ENCODE data around the gene ITPR2.

Gene ITPR2

DNA sequence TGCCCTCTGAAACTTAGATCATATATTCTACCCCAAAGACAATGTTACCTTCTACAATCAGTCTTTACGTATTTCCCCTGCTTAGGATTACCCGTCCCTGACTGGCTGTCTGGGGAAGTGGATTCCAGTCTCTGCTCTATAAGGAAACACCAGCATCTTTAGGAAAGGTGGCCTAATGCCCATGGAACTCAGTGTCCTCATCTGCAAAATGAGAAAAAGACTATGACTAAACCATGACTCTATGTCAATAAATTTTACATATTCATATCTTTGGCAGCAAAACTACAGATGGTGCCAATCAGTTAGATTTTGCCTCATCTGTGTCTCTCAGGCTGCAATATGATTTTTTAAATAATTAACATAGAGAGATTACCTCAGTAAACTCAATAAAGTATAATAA, 133.8 kb downstream of the ITPR2 start:
- no peaks in the 10 kb centered on the region for H3K79me2 ChIP-seq (ENCODE audit: insufficient read depth, low read length)
- H3K4me2 ChIP-seq (ENCODE audit: low read length) = no peak overlapping the region

DNA sequence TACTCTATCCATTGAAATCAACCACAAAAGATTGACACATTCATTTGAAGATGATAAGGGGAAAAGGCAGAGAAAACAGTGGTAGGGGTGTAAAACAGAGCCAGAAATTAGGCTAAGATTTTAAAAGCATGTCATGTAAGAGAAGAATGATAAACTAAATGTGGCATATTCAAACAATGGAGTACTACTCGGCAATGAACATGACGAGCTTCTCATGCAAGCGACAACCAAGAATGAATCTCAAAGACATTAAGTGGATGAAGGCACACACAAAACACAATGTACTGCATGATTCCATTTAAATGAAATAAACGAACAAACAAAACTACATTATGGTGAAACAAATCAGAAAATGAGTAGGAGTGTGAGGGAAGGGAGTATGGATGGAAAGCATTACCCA, 134.8 kb downstream of the ITPR2 start:
- Histone ChIP-seq H3K36me3 (ENCODE audit: insufficient read depth, low read length) (peaks cover 56% of the 10 kb centered on the region), H3K79me2 (ENCODE audit: insufficient read depth, low read length) (no peaks in the 10 kb centered on the region), H3F3A (ENCODE audit: insufficient read depth, low read length) (no peaks in the 10 kb centered on the region), H3K27me3 (ENCODE audit: insufficient read depth, low read length) (no peaks in the 10 kb centered on the region), H3K9me2 (ENCODE audit: low read depth, low read length) (no peaks in the 10 kb centered on the region), H4K20me1 (ENCODE audit: insufficient read depth, low read length) (no peaks in the 10 kb centered on the region), H3K4me3 (ENCODE audit: low read depth, low read length, poor library complexity, severe bottlenecking) (no peak overlapping the region), H3K4me2 (ENCODE audit: low read length) (no peak overlapping the region), H3K9ac (ENCODE audit: low read length) (no peak overlapping the region), H3K4me1 (ENCODE audit: insufficient read depth, low read length, severe bottlenecking) (no peaks in the 10 kb centered on the region), H3K27ac (ENCODE audit: low read depth, low read length, poor library complexity, severe bottlenecking) (no peak overlapping the region), H3K9me3 (ENCODE audit: low read length) (no peaks in the 10 kb centered on the region), H2AFZ (ENCODE audit: low read length) (no peak overlapping the region)
- TF ChIP-seq, protein P1, sequence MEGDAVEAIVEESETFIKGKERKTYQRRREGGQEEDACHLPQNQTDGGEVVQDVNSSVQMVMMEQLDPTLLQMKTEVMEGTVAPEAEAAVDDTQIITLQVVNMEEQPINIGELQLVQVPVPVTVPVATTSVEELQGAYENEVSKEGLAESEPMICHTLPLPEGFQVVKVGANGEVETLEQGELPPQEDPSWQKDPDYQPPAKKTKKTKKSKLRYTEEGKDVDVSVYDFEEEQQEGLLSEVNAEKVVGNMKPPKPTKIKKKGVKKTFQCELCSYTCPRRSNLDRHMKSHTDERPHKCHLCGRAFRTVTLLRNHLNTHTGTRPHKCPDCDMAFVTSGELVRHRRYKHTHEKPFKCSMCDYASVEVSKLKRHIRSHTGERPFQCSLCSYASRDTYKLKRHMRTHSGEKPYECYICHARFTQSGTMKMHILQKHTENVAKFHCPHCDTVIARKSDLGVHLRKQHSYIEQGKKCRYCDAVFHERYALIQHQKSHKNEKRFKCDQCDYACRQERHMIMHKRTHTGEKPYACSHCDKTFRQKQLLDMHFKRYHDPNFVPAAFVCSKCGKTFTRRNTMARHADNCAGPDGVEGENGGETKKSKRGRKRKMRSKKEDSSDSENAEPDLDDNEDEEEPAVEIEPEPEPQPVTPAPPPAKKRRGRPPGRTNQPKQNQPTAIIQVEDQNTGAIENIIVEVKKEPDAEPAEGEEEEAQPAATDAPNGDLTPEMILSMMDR (IDR thresholded peaks at IDR 0.05; ENCODE audit: low read length) = no peak
- TF ChIP-seq EZH2 (IDR thresholded peaks at IDR 0.05; ENCODE audit: borderline replicate concordance, low read length) = no peak

More for the DNA sequence above, 133.8 kb downstream of the ITPR2 start:
- no peak overlapping the region for H3K9ac ChIP-seq (ENCODE audit: low read length)
- no peak overlapping the region for H2AFZ ChIP-seq (ENCODE audit: low read length)
- H3K4me3 ChIP-seq (ENCODE audit: low read depth, low read length, poor library complexity, severe bottlenecking) = no peak overlapping the region
- peaks cover 50% of the 10 kb centered on the region for H3K36me3 ChIP-seq (ENCODE audit: insufficient read depth, low read length)
- H3F3A ChIP-seq (ENCODE audit: insufficient read depth, low read length) = no peaks in the 10 kb centered on the region
- no peak overlapping the region for H3K27ac ChIP-seq (ENCODE audit: low read depth, low read length, poor library complexity, severe bottlenecking)
- H4K20me1 ChIP-seq (ENCODE audit: insufficient read depth, low read length) = no peaks in the 10 kb centered on the region
- H3K9me2 ChIP-seq (ENCODE audit: low read depth, low read length) = no peaks in the 10 kb centered on the region
- peaks cover 5% of the 10 kb centered on the region for H3K4me1 ChIP-seq (ENCODE audit: insufficient read depth, low read length, severe bottlenecking)
- no peaks in the 10 kb centered on the region for H3K27me3 ChIP-seq (ENCODE audit: insufficient read depth, low read length)
- no peak for TF ChIP-seq EZH2 (IDR thresholded peaks at IDR 0.05; ENCODE audit: borderline replicate concordance, low read length)
- TF ChIP-seq, protein P1 (IDR thresholded peaks at IDR 0.05; ENCODE audit: low read length) = no peak
- no peaks in the 10 kb centered on the region for H3K9me3 ChIP-seq (ENCODE audit: low read length)

DNA sequence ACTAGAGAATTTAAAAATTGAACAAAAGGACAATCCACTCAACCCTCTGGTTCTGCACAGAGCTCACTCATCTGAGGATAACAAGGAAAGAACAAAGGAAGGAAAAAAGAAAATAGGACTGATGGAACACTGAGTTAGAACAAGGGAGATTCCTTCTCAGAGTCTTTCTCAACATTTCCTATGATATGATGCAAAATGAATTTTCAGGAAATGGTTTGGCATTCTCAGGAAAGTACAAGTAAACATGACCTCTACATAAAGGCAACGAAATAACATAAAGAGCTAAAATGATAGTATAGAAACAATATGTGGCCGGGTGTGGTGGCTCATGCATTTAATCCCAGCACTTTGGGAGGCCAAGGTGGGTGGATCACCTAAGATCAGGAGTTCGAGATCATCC, 135.8 kb downstream of the ITPR2 start:
- Histone ChIP-seq H3K4me3 (ENCODE audit: low read depth, low read length, poor library complexity, severe bottlenecking) (no peak overlapping the region), H3K9ac (ENCODE audit: low read length) (no peak overlapping the region), H3K4me2 (ENCODE audit: low read length) (no peak overlapping the region), H3K9me3 (ENCODE audit: low read length) (no peaks in the 10 kb centered on the region), H3K4me1 (ENCODE audit: insufficient read depth, low read length, severe bottlenecking) (no peaks in the 10 kb centered on the region), H3K9me2 (ENCODE audit: low read depth, low read length) (no peaks in the 10 kb centered on the region), H3K27me3 (ENCODE audit: insufficient read depth, low read length) (no peaks in the 10 kb centered on the region), H3K27ac (ENCODE audit: low read depth, low read length, poor library complexity, severe bottlenecking) (no peak overlapping the region), H4K20me1 (ENCODE audit: insufficient read depth, low read length) (no peaks in the 10 kb centered on the region), H2AFZ (ENCODE audit: low read length) (no peak overlapping the region), H3F3A (ENCODE audit: insufficient read depth, low read length) (no peaks in the 10 kb centered on the region), H3K36me3 (ENCODE audit: insufficient read depth, low read length) (peaks cover 59% of the 10 kb centered on the region), H3K79me2 (ENCODE audit: insufficient read depth, low read length) (no peaks in the 10 kb centered on the region)
- TF ChIP-seq, protein P1 (IDR thresholded peaks at IDR 0.05; ENCODE audit: low read length) = no peak
- no peak for TF ChIP-seq EZH2 (IDR thresholded peaks at IDR 0.05; ENCODE audit: borderline replicate concordance, low read length)

Data from OCI-LY1 (cell line).